NT2/D1 (cell line): ENCODE data around the gene PPP1R26.
"Not testable (repeated sequence)": the region's sequence is repeated elsewhere in the genome, so short reads cannot be mapped to it uniquely, and the experiment has no call there.

Experiments used
- SUZ12 ChIP-seq: IDR thresholded peaks from 2 replicates; pipeline ENCODE4 v1.6.1; 2011; ENCODE audit not compliant: insufficient read length, insufficient read depth; ENCODE audit errors: extremely low read depth
- YY1 ChIP-seq: IDR thresholded peaks from 2 replicates; pipeline ENCODE4 v1.6.1; 2011; ENCODE audit not compliant: insufficient read length, insufficient read depth
- ZNF274 ChIP-seq: IDR thresholded peaks from 2 replicates; pipeline ENCODE4 v1.6.1; 2011; ENCODE audit warnings: mild to moderate bottlenecking, low read depth, low read length

GRCh38 chr9:135534826-135535225 lies 55.2 kb downstream of the PPP1R26 start:
- not testable (repeated sequence) for TF ChIP-seq YY1, SUZ12, ZNF274
